ENCODE results near the gene MLC1.

Gene MLC1

GRCh38 chr22:50085211-50085972 is at the start of gene MLC1:
TSS of gene MLC1 (minus strand) at chr22:50085426. CDS start at chr22:50084902, 524 bp downstream.
- in situ Hi-C loops (cut with MboI; ENCODE audit: low sequenced_read_pairs): no loop called here

GRCh38 chr22:50134481-50134880 is 49.3 kb upstream of the MLC1 start:
- in situ Hi-C loops (cut with MboI; ENCODE audit: low sequenced_read_pairs): no loop called here

DNA sequence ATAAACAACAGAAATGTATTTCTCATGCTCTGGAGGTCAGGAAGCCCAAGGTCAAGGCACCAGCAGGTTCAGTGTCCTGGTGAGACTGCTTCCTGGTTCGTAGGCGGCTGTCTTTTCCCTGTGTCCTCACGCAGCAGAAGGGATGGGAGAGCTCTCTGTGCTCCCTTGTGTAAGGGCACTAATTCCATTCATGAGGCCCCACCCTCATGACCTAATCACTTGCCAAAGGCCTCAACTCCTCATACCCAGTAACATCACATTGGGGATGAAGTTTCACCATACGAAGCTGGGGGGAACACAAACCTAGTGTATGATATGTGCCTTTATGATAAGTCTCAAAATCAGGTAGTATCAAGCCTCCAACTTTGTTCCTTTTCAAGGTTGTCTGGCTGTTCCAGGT is 46.7 kb upstream of the MLC1 start:
- in situ Hi-C loops (cut with MboI; ENCODE audit: low sequenced_read_pairs): no loop called here

- in situ Hi-C loops (cut with MboI; ENCODE audit: low sequenced_read_pairs): no loop called here
These were observed 44.0 kb upstream of the MLC1 start for GRCh38 chr22:50129121-50129736.

- in situ Hi-C loops (cut with MboI; ENCODE audit: low sequenced_read_pairs): no loop called here
These were observed 39.8 kb upstream of the MLC1 start for GRCh38 chr22:50125029-50125428.

DNA sequence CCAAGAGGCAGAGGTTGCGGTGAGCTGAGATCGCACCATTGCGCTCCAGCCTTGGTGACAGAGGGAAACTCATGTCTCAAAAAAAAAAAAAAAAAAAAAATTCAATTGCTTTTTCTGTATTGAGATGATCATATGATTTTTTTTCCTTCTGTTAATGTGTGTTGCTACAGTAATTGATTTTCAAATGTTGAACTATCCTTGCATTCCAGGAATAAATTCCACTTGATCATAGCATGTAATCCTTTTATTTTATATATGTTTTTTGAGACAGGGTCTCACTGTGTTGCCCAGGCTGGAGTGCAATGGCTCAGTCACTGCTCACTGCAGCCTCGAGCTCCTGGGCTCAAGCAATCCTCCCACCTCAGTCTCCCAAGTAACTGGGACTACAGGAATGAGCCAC is 37.9 kb upstream of the MLC1 start:
- in situ Hi-C loops (cut with MboI; ENCODE audit: low sequenced_read_pairs): no loop called here

- in situ Hi-C loops (cut with MboI; ENCODE audit: low sequenced_read_pairs): no loop called here
These were observed 36.0 kb upstream of the MLC1 start for GRCh38 chr22:50121202-50121740.

DNA sequence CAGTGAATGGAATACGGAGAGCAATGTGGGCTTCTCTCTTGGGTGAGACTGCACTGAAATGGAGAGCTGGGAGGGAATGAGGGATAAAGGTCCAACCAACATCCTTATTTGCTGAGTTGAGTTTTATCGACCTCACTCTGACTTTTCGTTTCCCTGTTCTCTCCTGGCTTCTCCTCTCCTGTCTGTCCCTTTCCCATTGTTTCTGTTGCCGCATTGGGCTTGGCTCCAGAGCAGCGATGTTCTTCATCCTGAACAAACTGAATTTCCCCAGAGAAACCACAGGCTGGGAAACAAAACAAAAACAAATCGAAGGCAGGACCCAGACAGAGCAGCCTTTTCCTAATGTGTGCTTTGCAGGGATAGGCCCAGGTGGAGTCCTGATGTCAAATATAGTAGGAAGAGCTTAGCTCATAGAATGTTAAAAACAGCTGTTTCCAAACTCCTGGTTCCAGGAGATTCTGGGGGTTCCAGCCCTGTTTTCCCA is 34.6 kb upstream of the MLC1 start:
- in situ Hi-C loops (cut with MboI; ENCODE audit: low sequenced_read_pairs): no loop called here

GRCh38 chr22:50119169-50119767 is 34.0 kb upstream of the MLC1 start:
- in situ Hi-C loops (cut with MboI; ENCODE audit: low sequenced_read_pairs): no loop called here

DNA sequence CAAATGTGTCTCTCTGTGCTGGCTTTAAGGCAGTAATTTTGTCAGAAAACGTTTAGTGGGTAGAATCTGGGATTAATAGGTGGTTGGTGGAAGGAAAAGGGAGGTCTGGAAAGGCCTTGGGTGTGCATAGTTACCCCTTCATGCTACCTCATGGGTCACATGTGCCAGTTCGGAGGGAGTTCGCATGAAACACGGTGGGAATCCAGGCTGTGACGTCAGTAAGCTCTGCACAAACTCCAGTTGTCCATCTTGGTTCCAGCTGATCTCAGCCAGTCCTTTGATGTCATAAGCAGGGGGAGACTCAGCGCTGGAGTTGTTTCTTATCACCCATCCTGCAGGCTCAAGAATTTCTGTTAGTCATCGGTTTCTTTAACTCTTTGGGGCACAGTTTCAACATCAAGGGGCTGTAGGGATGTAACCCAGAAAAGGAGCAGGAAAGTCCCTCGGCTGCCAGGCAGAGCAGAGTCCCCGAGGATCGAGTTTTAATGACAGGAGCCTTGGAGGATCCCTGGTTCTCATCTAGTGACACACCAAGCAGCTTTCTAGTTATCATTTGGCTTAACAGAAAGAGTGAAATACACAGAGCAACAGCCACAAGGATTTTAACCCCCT is 33.4 kb upstream of the MLC1 start:
- in situ Hi-C loops (cut with MboI; ENCODE audit: low sequenced_read_pairs): no loop called here

GRCh38 chr22:50118129-50118528 is 32.9 kb upstream of the MLC1 start:
- in situ Hi-C loops (cut with MboI; ENCODE audit: low sequenced_read_pairs): no loop called here

- in situ Hi-C loops (cut with MboI; ENCODE audit: low sequenced_read_pairs): no loop called here
These were observed 32.0 kb upstream of the MLC1 start for GRCh38 chr22:50117168-50117762.

- in situ Hi-C loops (cut with MboI; ENCODE audit: low sequenced_read_pairs): no loop called here
These were observed 30.5 kb upstream of the MLC1 start for GRCh38 chr22:50115693-50116092.

DNA sequence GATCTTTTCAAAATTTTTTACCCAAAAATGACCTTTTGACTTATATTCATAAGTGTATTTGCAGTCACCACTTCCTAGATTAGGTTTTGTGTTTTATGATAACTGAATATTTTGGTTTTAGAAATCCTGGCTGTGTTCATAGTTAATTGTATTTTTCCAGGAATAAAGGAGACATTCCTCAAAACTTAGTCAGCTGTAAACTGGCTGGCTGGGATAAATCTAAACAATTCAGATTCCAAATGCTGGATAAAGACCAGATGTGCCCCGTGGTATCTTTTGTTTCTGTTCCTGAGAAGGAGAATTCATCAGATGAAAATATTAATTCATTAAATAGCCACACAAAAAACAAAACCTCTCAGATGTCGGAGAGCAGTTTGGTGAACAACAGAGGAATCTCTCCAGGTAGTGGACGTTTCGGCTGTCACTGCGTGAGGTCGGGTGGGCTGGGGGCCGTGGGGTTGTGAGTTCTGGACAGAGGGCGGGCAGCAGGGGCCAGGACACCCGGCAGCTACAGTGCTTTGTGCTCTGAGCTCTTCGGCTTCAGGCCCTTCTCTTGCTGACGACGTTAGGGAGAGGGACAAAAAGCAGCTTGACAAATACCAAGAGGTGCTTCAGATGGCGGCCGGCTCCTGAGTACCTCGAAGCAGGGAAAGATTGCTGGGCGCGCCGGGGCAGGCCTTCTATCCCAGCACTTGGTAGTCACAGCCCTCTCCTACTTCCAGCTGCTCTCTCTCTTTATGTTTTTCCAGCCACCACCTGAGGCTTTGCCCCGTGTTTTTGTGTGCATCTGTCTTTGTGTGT is 29.2 kb upstream of the MLC1 start:
- in situ Hi-C loops (cut with MboI; ENCODE audit: low sequenced_read_pairs): no loop called here

- in situ Hi-C loops (cut with MboI; ENCODE audit: low sequenced_read_pairs): no loop called here
These were observed 27.2 kb upstream of the MLC1 start for GRCh38 chr22:50112151-50113118.

DNA sequence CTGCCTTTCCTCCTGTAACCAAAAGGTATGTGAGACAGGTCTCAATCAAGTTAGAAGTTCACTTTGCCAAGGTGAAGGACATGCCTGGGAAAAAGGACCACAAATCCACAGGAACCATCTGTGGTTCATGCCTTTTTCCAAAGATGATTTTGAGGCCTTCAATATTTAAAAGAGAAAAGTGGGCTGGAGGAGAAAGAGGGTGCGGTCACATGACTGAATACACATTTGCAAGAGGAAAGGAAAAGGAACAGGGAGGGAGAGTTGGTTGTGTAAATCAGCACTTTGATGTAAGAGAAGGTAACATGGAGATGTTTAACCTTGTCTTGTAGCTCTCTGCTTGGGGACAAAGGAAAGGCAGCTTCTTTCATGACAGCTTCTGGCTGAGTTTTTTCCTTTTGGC is 25.8 kb upstream of the MLC1 start:
- in situ Hi-C loops (cut with MboI; ENCODE audit: low sequenced_read_pairs): no loop called here

DNA sequence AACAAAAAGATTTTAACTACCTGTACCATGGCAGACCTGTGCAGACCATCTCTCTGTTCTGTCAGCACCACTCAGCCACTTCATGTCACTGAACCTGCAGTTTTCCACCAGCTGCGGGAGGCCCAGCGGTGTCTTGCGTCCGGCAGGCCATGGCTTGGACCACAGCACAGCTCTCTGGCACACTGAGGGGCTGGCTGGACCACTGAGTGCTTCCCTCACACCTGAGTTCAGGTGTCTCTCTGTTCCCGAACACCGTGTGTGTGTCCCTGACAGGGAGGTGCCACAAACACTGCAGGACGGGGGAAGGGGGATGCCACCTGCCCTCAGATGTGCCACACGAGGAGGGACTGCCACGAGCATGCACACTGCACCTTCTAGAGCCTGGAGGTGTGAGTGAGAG is 22.3 kb upstream of the MLC1 start:
- in situ Hi-C loops (cut with MboI; ENCODE audit: low sequenced_read_pairs): no loop called here

GRCh38 chr22:50105208-50106100 is 20.2 kb upstream of the MLC1 start:
- in situ Hi-C loops (cut with MboI; ENCODE audit: low sequenced_read_pairs): no loop called here
